Astrocyte (in vitro differentiated cells and primary cell): ENCODE data around the gene SEMA7A. TPM values are rescaled to one million over a fixed set of nuclear protein-coding genes. Genes with fewer than 3 reads are reported as not detected.

Experiments used
- DNase-seq: peaks from one replicate; pipeline ENCODE4 v3.0.0-alpha.2; 2010; ENCODE audit warnings: low read depth
- FAIRE-seq: peaks from 2 replicates; lab custom pipeline; 2011; peaks lifted over from hg19 to GRCh38; lab: Jason Lieb, UNC
- H2AFZ ChIP-seq: 2 replicates; pipeline ENCODE4 v1.6.0; 2012; ENCODE audit warnings: low read depth, low read length, inconsistent platforms
- H3K27ac ChIP-seq: 2 replicates; pipeline ENCODE4 v1.5.1; 2011; ENCODE audit warnings: low read depth, low read length, inconsistent platforms
- H3K27me3 ChIP-seq: 2 replicates; pipeline ENCODE4 v1.6.0; 2011; ENCODE audit warnings: low read length, inconsistent platforms; ENCODE audit not compliant: insufficient read depth
- H3K36me3 ChIP-seq: 2 replicates; pipeline ENCODE4 v1.5.1; 2011; ENCODE audit warnings: low read length, inconsistent platforms; ENCODE audit not compliant: insufficient read depth
- H3K4me1 ChIP-seq: 2 replicates; pipeline ENCODE4 v1.5.1; 2011; ENCODE audit warnings: low read length, inconsistent platforms; ENCODE audit not compliant: insufficient read depth
- H3K4me2 ChIP-seq: 2 replicates; pipeline ENCODE4 v1.6.0; 2012; ENCODE audit warnings: low read length, inconsistent platforms
- H3K4me3 ChIP-seq: 2 replicates; pipeline ENCODE4 v1.5.1; 2011; ENCODE audit warnings: low read depth, mild to moderate bottlenecking, low read length, inconsistent platforms; ENCODE audit not compliant: insufficient read depth
- H3K79me2 ChIP-seq: 2 replicates; pipeline ENCODE4 v1.6.0; 2012; ENCODE audit warnings: mild to moderate bottlenecking, low read length, inconsistent platforms; ENCODE audit not compliant: insufficient read depth
- H3K9ac ChIP-seq: 2 replicates; pipeline ENCODE4 v1.6.0; 2012; ENCODE audit warnings: mild to moderate bottlenecking, low read length, inconsistent platforms
- H3K9me3 ChIP-seq: 2 replicates; pipeline ENCODE4 v1.5.1; 2012; ENCODE audit warnings: low read depth, mild to moderate bottlenecking, low read length, inconsistent platforms; ENCODE audit not compliant: insufficient read depth
- H4K20me1 ChIP-seq: 2 replicates; pipeline ENCODE4 v1.6.0; 2012; ENCODE audit warnings: low read length, inconsistent platforms; ENCODE audit not compliant: insufficient read depth
- H3K27ac Mint-ChIP-seq: one replicate; pipeline ENCODE4 v1.8.0; 2021; ENCODE audit warnings: mild to moderate bottlenecking, mixed read lengths; ENCODE audit not compliant: unreplicated experiment
- H3K27me3 Mint-ChIP-seq: one replicate; pipeline ENCODE4 v1.8.0; 2021; ENCODE audit warnings: low read depth, mixed read lengths; ENCODE audit not compliant: unreplicated experiment
- H3K36me3 Mint-ChIP-seq: one replicate; pipeline ENCODE4 v1.8.0; 2021; ENCODE audit warnings: low read depth, mixed read lengths; ENCODE audit not compliant: unreplicated experiment
- H3K4me1 Mint-ChIP-seq: one replicate; pipeline ENCODE4 v1.8.0; 2021; ENCODE audit warnings: low read depth, mixed read lengths; ENCODE audit not compliant: unreplicated experiment
- H3K4me3 Mint-ChIP-seq: one replicate; pipeline ENCODE4 v1.8.0; 2021; ENCODE audit warnings: mild to moderate bottlenecking, moderate library complexity, mixed read lengths; ENCODE audit not compliant: unreplicated experiment
- H3K9me3 Mint-ChIP-seq: one replicate; pipeline ENCODE4 v1.8.0; 2021; ENCODE audit warnings: mild to moderate bottlenecking, mixed read lengths; ENCODE audit not compliant: unreplicated experiment
- CTCF ChIP-seq: IDR thresholded peaks from 2 replicates; pipeline ENCODE4 v1.5.1; 2011; ENCODE audit warnings: low read depth, mild to moderate bottlenecking, inconsistent platforms, low read length, moderate library complexity; ENCODE audit not compliant: insufficient read depth
- EZH2 ChIP-seq: IDR thresholded peaks from 2 replicates; pipeline ENCODE4 v1.6.1; 2012; ENCODE audit warnings: mild to moderate bottlenecking, low read length, inconsistent platforms; ENCODE audit not compliant: insufficient read depth
- total RNA-seq: library from RNA; stranded (reverse); gene quantifications from 2 replicates; pipeline ENCODE4 v1.2.1, GENCODE V29; 2021

Gene SEMA7A
- total RNA-seq, 1 donor from 2014 or later = 26.7 TPM

- no peak for DNase-seq
- peak overlapping the region; percentile 86 for H3K27ac Mint-ChIP-seq
Observed at GRCh38 chr15:74408385-74408784, 25.4 kb downstream of the SEMA7A start.

GRCh38 chr15:74406992-74407705, 26.6 kb downstream of the SEMA7A start:
- DNase-seq = peak; percentile 94
- Histone ChIP-seq H3K9ac (peak overlapping the region; percentile 64), H3K79me2 (peaks cover 18% of the 10 kb centered on the region), H3K4me3 (no peak overlapping the region), H3K9me3 (no peaks in the 10 kb centered on the region), H3K27me3 (no peaks in the 10 kb centered on the region), H4K20me1 (peaks cover 1% of the 10 kb centered on the region), H3K4me1 (peaks cover 63% of the 10 kb centered on the region), H3K4me2 (peak overlapping the region; percentile 63), H3K27ac (peak overlapping the region; percentile 85), H3K36me3 (peaks cover 10% of the 10 kb centered on the region), H2AFZ (peak overlapping the region; percentile 11)
- Mint-ChIP-seq H3K36me3 (peaks cover 3% of the 10 kb centered on the region), H3K4me1 (peaks cover 30% of the 10 kb centered on the region), H3K9me3 (no peaks in the 10 kb centered on the region), H3K4me3 (no peak overlapping the region), H3K27ac (peak overlapping the region; percentile 41), H3K27me3 (no peaks in the 10 kb centered on the region)
- FAIRE-seq = peak; percentile 59
- TF ChIP-seq EZH2 = no peak
- TF ChIP-seq CTCF = no peak

More at GRCh38 chr15:74408385-74408784, 25.4 kb downstream of the SEMA7A start:
- H3K9ac ChIP-seq = peak overlapping the region; percentile 64
- no peak overlapping the region for H3K4me3 ChIP-seq
- Mint-ChIP-seq H3K4me3 (no peak overlapping the region), H3K9me3 (no peaks in the 10 kb centered on the region), H3K4me1 (peaks cover 30% of the 10 kb centered on the region), H3K36me3 (peaks cover 8% of the 10 kb centered on the region), H3K27me3 (peaks cover 4% of the 10 kb centered on the region)
- H3K27me3 ChIP-seq = no peaks in the 10 kb centered on the region
- peak overlapping the region; percentile 63 for H3K4me2 ChIP-seq
- peak overlapping the region; percentile 85 for H3K27ac ChIP-seq
- TF ChIP-seq EZH2 = no peak
- no peak for TF ChIP-seq CTCF
- H3K79me2 ChIP-seq = peaks cover 30% of the 10 kb centered on the region
- H3K4me1 ChIP-seq = peaks cover 54% of the 10 kb centered on the region
- FAIRE-seq = no peak
- H3K36me3 ChIP-seq = peaks cover 21% of the 10 kb centered on the region
- no peak overlapping the region for H2AFZ ChIP-seq
- H4K20me1 ChIP-seq = peaks cover 8% of the 10 kb centered on the region
- no peaks in the 10 kb centered on the region for H3K9me3 ChIP-seq

- Histone ChIP-seq H3K4me2 (peak overlapping the region; percentile 63), H3K9ac (peak overlapping the region; percentile 63), H2AFZ (no peak overlapping the region), H3K79me2 (peaks cover 12% of the 10 kb centered on the region), H3K27me3 (no peaks in the 10 kb centered on the region), H3K4me3 (no peak overlapping the region), H3K9me3 (no peaks in the 10 kb centered on the region), H3K27ac (peak overlapping the region; percentile 85), H4K20me1 (no peaks in the 10 kb centered on the region), H3K4me1 (peaks cover 68% of the 10 kb centered on the region), H3K36me3 (peaks cover 7% of the 10 kb centered on the region)
- no peak overlapping the region for H3K4me3 Mint-ChIP-seq
- H3K4me1 Mint-ChIP-seq = peaks cover 33% of the 10 kb centered on the region
- peaks cover 2% of the 10 kb centered on the region for H3K36me3 Mint-ChIP-seq
- no peaks in the 10 kb centered on the region for H3K27me3 Mint-ChIP-seq
- no peaks in the 10 kb centered on the region for H3K9me3 Mint-ChIP-seq
- H3K27ac Mint-ChIP-seq = peak overlapping the region; percentile 35
- DNase-seq (no peak), FAIRE-seq (no peak)
- TF ChIP-seq EZH2 (no peak), CTCF (no peak)
Observed at GRCh38 chr15:74406517-74406916, 27.2 kb downstream of the SEMA7A start.
